Osteoblast (primary cell): ENCODE results near the gene COL15A1. TPM values are rescaled to one million over a fixed set of nuclear protein-coding genes. Genes with fewer than 3 reads are reported as not detected.

Experiments used
- DNase-seq: peaks from one replicate; pipeline ENCODE4 v3.0.0; 2011; ENCODE audit warnings: low spot score, mixed read lengths; ENCODE audit not compliant: insufficient read length; ENCODE audit errors: missing footprints
- H2AFZ ChIP-seq: 2 replicates; pipeline ENCODE4 v1.6.0; 2011; ENCODE audit warnings: mild to moderate bottlenecking, low read length
- H3K27ac ChIP-seq: 2 replicates; pipeline ENCODE4 v1.5.1; 2011; ENCODE audit warnings: mild to moderate bottlenecking, low read depth, low read length, moderate library complexity
- H3K27me3 ChIP-seq: 2 replicates; pipeline ENCODE4 v1.6.0; 2012; ENCODE audit warnings: mild to moderate bottlenecking, control low read depth, inconsistent platforms, low read length, moderate library complexity; ENCODE audit not compliant: insufficient read depth
- H3K36me3 ChIP-seq: 2 replicates; pipeline ENCODE4 v1.5.1; 2011; ENCODE audit warnings: mild to moderate bottlenecking, low read length, control low read depth, moderate library complexity; ENCODE audit not compliant: insufficient read depth
- H3K4me1 ChIP-seq: 2 replicates; pipeline ENCODE4 v1.5.1; 2011; ENCODE audit warnings: mild to moderate bottlenecking, low read length, control low read depth, moderate library complexity; ENCODE audit not compliant: insufficient read depth
- H3K4me2 ChIP-seq: 2 replicates; pipeline ENCODE4 v1.6.0; 2011; ENCODE audit warnings: mild to moderate bottlenecking, low read length; ENCODE audit not compliant: insufficient read depth
- H3K4me3 ChIP-seq: fragments of 200-600 bp; sonication (generic); 3 replicates; pipeline ENCODE4 v1.5.1; 2012; ENCODE audit warnings: mild to moderate bottlenecking, low read length, inconsistent platforms; ENCODE audit not compliant: insufficient read depth
- H3K79me2 ChIP-seq: 2 replicates; pipeline ENCODE4 v1.6.0; 2012; ENCODE audit warnings: mild to moderate bottlenecking, low read length, control low read depth, inconsistent platforms; ENCODE audit not compliant: insufficient read depth
- H3K9me3 ChIP-seq: 2 replicates; pipeline ENCODE4 v1.5.1; 2011; ENCODE audit warnings: low read depth, low read length, control low read depth
- H4K20me1 ChIP-seq: 2 replicates; pipeline ENCODE4 v1.6.0; 2012; ENCODE audit warnings: mild to moderate bottlenecking, low read length, control low read depth; ENCODE audit not compliant: insufficient read depth
- total RNA-seq: library from RNA; depleted of rRNA; stranded (reverse); fragments of >200 nt; gene quantifications from 2 replicates; pipeline ENCODE4 v1.2.3, GENCODE V29; 2012
- TF ChIP-seq, protein P1 (sequence below): IDR thresholded peaks from 2 replicates; pipeline ENCODE4 v1.5.1; 2011; ENCODE audit warnings: mild to moderate bottlenecking, low read depth, low read length, moderate library complexity; ENCODE audit errors: extremely low read depth

COL15A1 gene
- total RNA-seq, 1 donor: 29.3 TPM

- peaks cover 15% of the 10 kb centered on the region for H3K4me1 ChIP-seq
- H3K9me3 ChIP-seq: no peaks in the 10 kb centered on the region
- no peak overlapping the region for H3K27ac ChIP-seq
- peaks cover 4% of the 10 kb centered on the region for H3K27me3 ChIP-seq
- TF ChIP-seq, protein P1, sequence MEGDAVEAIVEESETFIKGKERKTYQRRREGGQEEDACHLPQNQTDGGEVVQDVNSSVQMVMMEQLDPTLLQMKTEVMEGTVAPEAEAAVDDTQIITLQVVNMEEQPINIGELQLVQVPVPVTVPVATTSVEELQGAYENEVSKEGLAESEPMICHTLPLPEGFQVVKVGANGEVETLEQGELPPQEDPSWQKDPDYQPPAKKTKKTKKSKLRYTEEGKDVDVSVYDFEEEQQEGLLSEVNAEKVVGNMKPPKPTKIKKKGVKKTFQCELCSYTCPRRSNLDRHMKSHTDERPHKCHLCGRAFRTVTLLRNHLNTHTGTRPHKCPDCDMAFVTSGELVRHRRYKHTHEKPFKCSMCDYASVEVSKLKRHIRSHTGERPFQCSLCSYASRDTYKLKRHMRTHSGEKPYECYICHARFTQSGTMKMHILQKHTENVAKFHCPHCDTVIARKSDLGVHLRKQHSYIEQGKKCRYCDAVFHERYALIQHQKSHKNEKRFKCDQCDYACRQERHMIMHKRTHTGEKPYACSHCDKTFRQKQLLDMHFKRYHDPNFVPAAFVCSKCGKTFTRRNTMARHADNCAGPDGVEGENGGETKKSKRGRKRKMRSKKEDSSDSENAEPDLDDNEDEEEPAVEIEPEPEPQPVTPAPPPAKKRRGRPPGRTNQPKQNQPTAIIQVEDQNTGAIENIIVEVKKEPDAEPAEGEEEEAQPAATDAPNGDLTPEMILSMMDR: no peak
- DNase-seq: no peak
- no peak overlapping the region for H3K4me3 ChIP-seq
- H3K36me3 ChIP-seq: no peaks in the 10 kb centered on the region
- H3K79me2 ChIP-seq: no peaks in the 10 kb centered on the region
- no peak overlapping the region for H3K4me2 ChIP-seq
- H2AFZ ChIP-seq: no peak overlapping the region
- no peaks in the 10 kb centered on the region for H4K20me1 ChIP-seq
Observed at GRCh38 chr9:99079542-99079941, 135.8 kb downstream of the COL15A1 start.

DNA sequence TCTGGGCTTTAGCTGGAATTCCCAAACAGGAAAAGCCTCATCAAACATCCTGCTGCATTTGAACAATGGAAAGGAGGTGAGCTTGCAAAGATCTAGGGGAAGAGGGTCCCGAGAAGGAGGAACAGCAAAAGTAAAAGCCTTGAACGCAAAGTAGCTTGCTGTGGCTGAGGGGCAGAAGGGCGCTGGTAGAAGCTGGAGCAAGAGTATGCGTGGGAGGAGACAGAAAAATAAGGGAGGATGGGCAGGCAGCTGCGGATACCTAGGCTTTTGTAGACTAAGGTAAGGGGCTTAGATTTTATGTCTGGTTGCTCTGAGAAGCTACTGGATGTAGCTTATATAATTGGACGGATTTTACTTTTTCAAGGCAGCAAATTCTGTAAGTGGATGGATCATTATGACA, 139.3 kb downstream of the COL15A1 start:
- DNase-seq: no peak
- no peak overlapping the region for H3K4me3 ChIP-seq
- H2AFZ ChIP-seq: no peak overlapping the region
- peaks cover 19% of the 10 kb centered on the region for H3K4me1 ChIP-seq
- TF ChIP-seq, protein P1: no peak
- peaks cover 4% of the 10 kb centered on the region for H3K27me3 ChIP-seq
- no peak overlapping the region for H3K27ac ChIP-seq
- H3K79me2 ChIP-seq: no peaks in the 10 kb centered on the region
- H3K9me3 ChIP-seq: no peaks in the 10 kb centered on the region
- H4K20me1 ChIP-seq: no peaks in the 10 kb centered on the region
- H3K4me2 ChIP-seq: no peak overlapping the region
- H3K36me3 ChIP-seq: no peaks in the 10 kb centered on the region

GRCh38 chr9:99085949-99086948, 142.5 kb downstream of the COL15A1 start:
- Histone ChIP-seq H3K4me3 (peak overlapping the region; percentile 36), H2AFZ (peak overlapping the region; percentile 85)

GRCh38 chr9:99087462-99087861, 143.8 kb downstream of the COL15A1 start:
- DNase-seq: no peak
- no peak overlapping the region for H3K4me2 ChIP-seq
- peaks cover 27% of the 10 kb centered on the region for H3K4me1 ChIP-seq
- H4K20me1 ChIP-seq: no peaks in the 10 kb centered on the region
- TF ChIP-seq, protein P1: no peak
- no peak overlapping the region for H3K27ac ChIP-seq
- no peak overlapping the region for H2AFZ ChIP-seq
- no peaks in the 10 kb centered on the region for H3K9me3 ChIP-seq
- no peaks in the 10 kb centered on the region for H3K36me3 ChIP-seq
- H3K4me3 ChIP-seq: no peak overlapping the region
- H3K79me2 ChIP-seq: no peaks in the 10 kb centered on the region
- no peaks in the 10 kb centered on the region for H3K27me3 ChIP-seq

More at GRCh38 chr9:99085949-99086948, 142.5 kb downstream of the COL15A1 start:
- no peaks in the 10 kb centered on the region for H3K9me3 ChIP-seq
- peaks cover 27% of the 10 kb centered on the region for H3K4me1 ChIP-seq
- H3K36me3 ChIP-seq: no peaks in the 10 kb centered on the region
- peak overlapping the region; percentile 75 for H3K4me2 ChIP-seq
- no peaks in the 10 kb centered on the region for H3K79me2 ChIP-seq
- TF ChIP-seq, protein P1: no peak
- H3K27ac ChIP-seq: peak overlapping the region; percentile 75
- peaks cover 2% of the 10 kb centered on the region for H3K27me3 ChIP-seq
- no peaks in the 10 kb centered on the region for H4K20me1 ChIP-seq
- peak; percentile 92 for DNase-seq
